ENCODE measurements around the gene TMBIM1.

- no peak for TF ChIP-seq EP300 (IDR thresholded peaks at IDR 0.05)
- TF ChIP-seq CTCF (IDR thresholded peaks at IDR 0.05) = no peak
- TF ChIP-seq POLR2A (IDR thresholded peaks at IDR 0.05; ENCODE audit: low read depth) = no peak
- TF ChIP-seq POLR2AphosphoS5 (IDR thresholded peaks at IDR 0.05) = no peak
These were observed 13.1 kb upstream of the TMBIM1 start for GRCh38 chr2:218305383-218305782.

Measured in esophagus muscularis mucosa (tissue), 4 donors.